Kidney glomerular epithelial cell (primary cell): ENCODE results near the gene LRRC47.

Experiments used
- DNase-seq: peaks from one replicate; lab custom pipeline; 2025; lab: John Stamatoyannopoulos, UW

LRRC47 gene

GRCh38 chr1:3746830-3747521 is 49.3 kb downstream of the LRRC47 start:
- peak; percentile 58 for DNase-seq

- DNase-seq, result no peak
Measured at GRCh38 chr1:3746389-3746829, 49.9 kb downstream of the LRRC47 start.

- DNase-seq, result no peak
Measured at GRCh38 chr1:3745590-3746381, 50.5 kb downstream of the LRRC47 start.

GRCh38 chr1:3745071-3745470 is 51.2 kb downstream of the LRRC47 start:
- no peak for DNase-seq

- no peak for DNase-seq
Measured at GRCh38 chr1:3744646-3745045, 51.7 kb downstream of the LRRC47 start.

GRCh38 chr1:3743826-3744225 is 52.5 kb downstream of the LRRC47 start:
- no peak for DNase-seq

GRCh38 chr1:3743421-3743820 is 52.9 kb downstream of the LRRC47 start:
- no peak for DNase-seq

GRCh38 chr1:3742439-3743298 is 53.6 kb downstream of the LRRC47 start:
- DNase-seq, result no peak

- DNase-seq, result no peak
Measured at GRCh38 chr1:3741566-3742438, 54.5 kb downstream of the LRRC47 start.

GRCh38 chr1:3740752-3741151 is 55.5 kb downstream of the LRRC47 start:
- DNase-seq, result no peak

- DNase-seq, result no peak
Measured at GRCh38 chr1:3740042-3740441, 56.3 kb downstream of the LRRC47 start.

- DNase-seq, result no peak
Measured at GRCh38 chr1:3738943-3739342, 57.4 kb downstream of the LRRC47 start.

- DNase-seq, result no peak
Measured at GRCh38 chr1:3736708-3737107, 59.6 kb downstream of the LRRC47 start.

GRCh38 chr1:3736131-3736561 is 60.2 kb downstream of the LRRC47 start:
- no peak for DNase-seq

GRCh38 chr1:3735688-3736087 is 60.6 kb downstream of the LRRC47 start:
- DNase-seq, result no peak

GRCh38 chr1:3735027-3735681 is 61.1 kb downstream of the LRRC47 start:
- DNase-seq, result no peak

- DNase-seq, result no peak
Measured at GRCh38 chr1:3734602-3735001, 61.7 kb downstream of the LRRC47 start.

GRCh38 chr1:3733883-3734589 is 62.3 kb downstream of the LRRC47 start:
- DNase-seq, result no peak

- DNase-seq, result no peak
Measured at GRCh38 chr1:3733094-3733882, 63.0 kb downstream of the LRRC47 start.
